Mesenchymal stem cell (in vitro differentiated cells and primary cell): ENCODE results near the gene SERPINB8.

Experiments
- DNase-seq: peaks from one replicate; pipeline ENCODE4 v3.0.0-alpha.2; 2013
- H2AFZ ChIP-seq: one replicate; pipeline ENCODE4 v1.6.1; 2013; ENCODE audit warnings: low read depth, mild to moderate bottlenecking, control low read depth, inconsistent platforms, low read length, moderate library complexity
- H2AK5ac ChIP-seq: 2 replicates; pipeline ENCODE4 v1.6.1; 2013; ENCODE audit warnings: low read length, moderate library complexity, mild to moderate bottlenecking, inconsistent platforms; ENCODE audit not compliant: severe bottlenecking
- H2BK120ac ChIP-seq: one replicate; pipeline ENCODE4 v1.6.1; 2013; ENCODE audit warnings: low read depth, mild to moderate bottlenecking, inconsistent platforms, low read length, moderate library complexity
- H2BK12ac ChIP-seq, 2 experiments: one replicate each; pipeline ENCODE4 v1.6.1; 2013; ENCODE audit warnings: inconsistent platforms in 2 of 2, low read length in 2 of 2, mild to moderate bottlenecking in 2 of 2, moderate library complexity in 2 of 2, control low read depth in 1 of 2
- H2BK15ac ChIP-seq: one replicate; pipeline ENCODE4 v1.6.1; 2013; ENCODE audit warnings: mild to moderate bottlenecking, low read depth, inconsistent platforms; ENCODE audit not compliant: poor library complexity, severe bottlenecking
- H2BK5ac ChIP-seq: 2 replicates; pipeline ENCODE4 v1.6.1; 2013; ENCODE audit warnings: low read depth, mild to moderate bottlenecking, low read length, control low read depth, inconsistent platforms; ENCODE audit not compliant: poor library complexity, severe bottlenecking
- H3K14ac ChIP-seq, 2 experiments: one replicate each; pipeline ENCODE4 v1.6.1; 2013; ENCODE audit warnings: inconsistent platforms in 2 of 2, low read length in 2 of 2, control low read depth in 1 of 2, mild to moderate bottlenecking in 1 of 2, moderate library complexity in 1 of 2
- H3K18ac ChIP-seq, 2 experiments: one replicate each; pipeline ENCODE4 v1.6.1; 2013; ENCODE audit warnings: inconsistent platforms in 2 of 2, low read length in 2 of 2, control low read depth in 1 of 2, low read depth in 1 of 2, mild to moderate bottlenecking in 1 of 2
- H3K23ac ChIP-seq, 2 experiments: one replicate each; pipeline ENCODE4 v1.6.1; 2013; ENCODE audit warnings: inconsistent platforms in 2 of 2, low read length in 2 of 2, mild to moderate bottlenecking in 2 of 2, moderate library complexity in 2 of 2, control low read depth in 1 of 2
- H3K27ac ChIP-seq: 2 replicates; pipeline ENCODE4 v1.5.1; 2013; ENCODE audit warnings: mild to moderate bottlenecking, moderate library complexity, low read length, control low read depth, inconsistent platforms; ENCODE audit not compliant: poor library complexity, severe bottlenecking
- H3K27me3 ChIP-seq, 2 experiments: 2 replicates each; pipeline versions ENCODE4 v1.6.1 to v1.7.0; 2013; ENCODE audit warnings: low read length in 2 of 2, mild to moderate bottlenecking in 2 of 2, moderate library complexity in 2 of 2, control low read depth in 1 of 2, inconsistent platforms in 1 of 2; ENCODE audit not compliant: control insufficient read depth in 1 of 2, insufficient read depth in 1 of 2
- H3K36me3 ChIP-seq, 2 experiments: 2 replicates each; pipeline versions ENCODE4 v1.6.1 to v1.7.0; 2013; ENCODE audit warnings: low read length in 2 of 2, control low read depth in 1 of 2, inconsistent platforms in 1 of 2, low read depth in 1 of 2, mild to moderate bottlenecking in 1 of 2; ENCODE audit not compliant: insufficient read depth in 2 of 2, control insufficient read depth in 1 of 2
- H3K4ac ChIP-seq, 2 experiments: one replicate each; pipeline ENCODE4 v1.6.1; 2013; ENCODE audit warnings: inconsistent platforms in 2 of 2, low read length in 2 of 2, mild to moderate bottlenecking in 2 of 2, moderate library complexity in 2 of 2, control low read depth in 1 of 2, low read depth in 1 of 2
- H3K4me1 ChIP-seq: 2 replicates; pipeline ENCODE4 v1.6.1; 2013; ENCODE audit warnings: low read depth, low read length, control low read depth; ENCODE audit not compliant: control insufficient read depth, insufficient read depth
- H3K4me2 ChIP-seq: 2 replicates; pipeline ENCODE4 v1.6.1; 2013; ENCODE audit warnings: low read length, mild to moderate bottlenecking, inconsistent platforms; ENCODE audit not compliant: poor library complexity, severe bottlenecking
- H3K4me3 ChIP-seq, 2 experiments: 2 replicates each; pipeline versions ENCODE4 v1.5.1 to v1.7.0; 2013; ENCODE audit warnings: low read length in 2 of 2, mild to moderate bottlenecking in 2 of 2, control low read depth in 1 of 2, low read depth in 1 of 2; ENCODE audit not compliant: insufficient read depth in 1 of 2
- H3K79me1 ChIP-seq: replicated peaks from 2 replicates; pipeline ENCODE4 v1.6.1; 2013; ENCODE audit warnings: mild to moderate bottlenecking, control low read depth, low read length, inconsistent platforms; ENCODE audit not compliant: poor library complexity, severe bottlenecking
- H3K9ac ChIP-seq: 2 replicates; pipeline ENCODE4 v1.7.0; 2013; ENCODE audit warnings: mild to moderate bottlenecking, low read length, moderate library complexity
- H3K9me3 ChIP-seq: 2 replicates; pipeline ENCODE4 v1.7.0; 2013; ENCODE audit warnings: mild to moderate bottlenecking, low read length; ENCODE audit not compliant: control insufficient read depth
- H4K8ac ChIP-seq: one replicate; pipeline ENCODE4 v1.6.1; 2013; ENCODE audit warnings: inconsistent platforms, mild to moderate bottlenecking, low read length, moderate library complexity
- H4K91ac ChIP-seq: one replicate; pipeline ENCODE4 v1.6.1; 2013; ENCODE audit warnings: mild to moderate bottlenecking, low read length, inconsistent platforms
- WGBS: methylation state at CpG from one replicate; pipeline ENCODE4 v1.1.7; 2013; ENCODE audit warnings: mixed read lengths; 5-methylcytosine and 5-hydroxymethylcytosine counted together

SERPINB8 gene

GRCh38 chr18:64032312-64032711, 62.4 kb downstream of the SERPINB8 start:
- DNase-seq, result no peak
- Histone ChIP-seq H2AK5ac (no peak overlapping the region), H2BK5ac (no peak overlapping the region), H3K27me3 (peaks cover 3 to 5% of the 10 kb centered on the region in 2 experiments), H3K9ac (no peak overlapping the region), H3K4ac (no peak overlapping the region), H3K14ac (no peak overlapping the region), H3K23ac (no peak overlapping the region), H2BK120ac (no peak overlapping the region), H2BK15ac (no peak overlapping the region), H4K8ac (no peak overlapping the region), H3K4me2 (no peak overlapping the region), H3K27ac (no peak overlapping the region), H3K18ac (no peak overlapping the region), H3K4me3 (no peak overlapping the region), H3K79me1 (no peaks in the 10 kb centered on the region), H2BK12ac (no peak overlapping the region), H2AFZ (no peak overlapping the region), H3K36me3 (no peaks in the 10 kb centered on the region), H3K4me1 (no peaks in the 10 kb centered on the region), H4K91ac (no peak overlapping the region), H3K9me3 (no peaks in the 10 kb centered on the region)
- WGBS, result 60% methylated on average over 6 of the region's 6 CpGs

- H3K4me3 ChIP-seq, result no peak overlapping the region
- no peaks in the 10 kb centered on the region for H3K36me3 ChIP-seq
- H4K8ac ChIP-seq, result no peak overlapping the region
- no peak overlapping the region for H4K91ac ChIP-seq
- no peak overlapping the region for H2BK12ac ChIP-seq
- no peak overlapping the region for H2BK120ac ChIP-seq
- no peak overlapping the region for H2BK5ac ChIP-seq
- no peak overlapping the region for H2AFZ ChIP-seq
- H3K9me3 ChIP-seq, result no peaks in the 10 kb centered on the region
- H3K23ac ChIP-seq, result no peak overlapping the region
- no peak overlapping the region for H3K27ac ChIP-seq
- no peak overlapping the region for H3K4me2 ChIP-seq
- H3K79me1 ChIP-seq, result no peaks in the 10 kb centered on the region
- H3K4ac ChIP-seq, result no peak overlapping the region
- no peak overlapping the region for H3K9ac ChIP-seq
- no peak overlapping the region for H2BK15ac ChIP-seq
- no peaks in the 10 kb centered on the region for H3K27me3 ChIP-seq
- H3K4me1 ChIP-seq, result no peaks in the 10 kb centered on the region
- DNase-seq, result peak; percentile 36
- H3K18ac ChIP-seq, result no peak overlapping the region
- H3K14ac ChIP-seq, result no peak overlapping the region
- H2AK5ac ChIP-seq, result no peak overlapping the region
- 30% methylated on average over 2 of the region's 3 CpGs for WGBS
These were observed 68.0 kb downstream of the SERPINB8 start for GRCh38 chr18:64037812-64038414.
